Neural progenitor cell (in vitro differentiated cells): ENCODE data around the gene SLC17A2.

Experiments
- EZH2 ChIP-seq: fragments of 200-600 bp; sonication (generic); IDR thresholded peaks from 2 replicates; pipeline ENCODE4 v1.6.1; 2017; ENCODE audit warnings: antibody characterized with exemption, mild to moderate bottlenecking, moderate library complexity
- TF ChIP-seq, protein P1 (sequence below): fragments of 200-600 bp; sonication (generic); IDR thresholded peaks from 2 replicates; pipeline ENCODE4 v1.5.1; 2017; ENCODE audit warnings: antibody characterized with exemption, mild to moderate bottlenecking

DNA sequence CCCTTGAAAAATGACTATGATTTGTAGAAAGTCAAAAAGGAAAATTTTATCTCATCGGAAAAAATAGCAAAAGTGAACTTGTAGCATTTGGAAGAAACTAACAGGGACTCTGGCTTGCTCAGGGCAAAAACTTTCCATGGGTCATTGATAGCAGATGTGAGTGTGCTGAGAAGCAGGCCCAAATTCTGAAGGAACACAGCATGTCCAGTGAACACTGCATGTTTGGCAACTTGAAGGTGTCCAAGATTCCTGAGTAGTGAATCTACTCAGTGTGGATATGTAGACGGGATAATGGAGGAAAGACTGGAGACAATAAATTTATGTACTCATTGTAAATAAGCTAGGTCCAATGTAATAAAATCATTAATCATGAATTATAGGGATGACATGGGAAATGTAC, 8.2 kb downstream of the SLC17A2 start:
- TF ChIP-seq, protein P1, sequence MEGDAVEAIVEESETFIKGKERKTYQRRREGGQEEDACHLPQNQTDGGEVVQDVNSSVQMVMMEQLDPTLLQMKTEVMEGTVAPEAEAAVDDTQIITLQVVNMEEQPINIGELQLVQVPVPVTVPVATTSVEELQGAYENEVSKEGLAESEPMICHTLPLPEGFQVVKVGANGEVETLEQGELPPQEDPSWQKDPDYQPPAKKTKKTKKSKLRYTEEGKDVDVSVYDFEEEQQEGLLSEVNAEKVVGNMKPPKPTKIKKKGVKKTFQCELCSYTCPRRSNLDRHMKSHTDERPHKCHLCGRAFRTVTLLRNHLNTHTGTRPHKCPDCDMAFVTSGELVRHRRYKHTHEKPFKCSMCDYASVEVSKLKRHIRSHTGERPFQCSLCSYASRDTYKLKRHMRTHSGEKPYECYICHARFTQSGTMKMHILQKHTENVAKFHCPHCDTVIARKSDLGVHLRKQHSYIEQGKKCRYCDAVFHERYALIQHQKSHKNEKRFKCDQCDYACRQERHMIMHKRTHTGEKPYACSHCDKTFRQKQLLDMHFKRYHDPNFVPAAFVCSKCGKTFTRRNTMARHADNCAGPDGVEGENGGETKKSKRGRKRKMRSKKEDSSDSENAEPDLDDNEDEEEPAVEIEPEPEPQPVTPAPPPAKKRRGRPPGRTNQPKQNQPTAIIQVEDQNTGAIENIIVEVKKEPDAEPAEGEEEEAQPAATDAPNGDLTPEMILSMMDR = no peak
- no peak for TF ChIP-seq EZH2
